GM21717 (cell line): ENCODE data around the gene KRT80.
"Not testable (repeated sequence)": the region's sequence is repeated elsewhere in the genome, so short reads cannot be mapped to it uniquely, and the experiment has no call there.

Source experiments
- ATAC-seq: cut with Tn5 transposase; IDR thresholded peaks from one replicate; pipeline ENCODE4 v1.9.1; 2021; ENCODE audit warnings: mild to moderate bottlenecking, moderate library complexity; ENCODE audit not compliant: unreplicated experiment

KRT80 gene

DNA sequence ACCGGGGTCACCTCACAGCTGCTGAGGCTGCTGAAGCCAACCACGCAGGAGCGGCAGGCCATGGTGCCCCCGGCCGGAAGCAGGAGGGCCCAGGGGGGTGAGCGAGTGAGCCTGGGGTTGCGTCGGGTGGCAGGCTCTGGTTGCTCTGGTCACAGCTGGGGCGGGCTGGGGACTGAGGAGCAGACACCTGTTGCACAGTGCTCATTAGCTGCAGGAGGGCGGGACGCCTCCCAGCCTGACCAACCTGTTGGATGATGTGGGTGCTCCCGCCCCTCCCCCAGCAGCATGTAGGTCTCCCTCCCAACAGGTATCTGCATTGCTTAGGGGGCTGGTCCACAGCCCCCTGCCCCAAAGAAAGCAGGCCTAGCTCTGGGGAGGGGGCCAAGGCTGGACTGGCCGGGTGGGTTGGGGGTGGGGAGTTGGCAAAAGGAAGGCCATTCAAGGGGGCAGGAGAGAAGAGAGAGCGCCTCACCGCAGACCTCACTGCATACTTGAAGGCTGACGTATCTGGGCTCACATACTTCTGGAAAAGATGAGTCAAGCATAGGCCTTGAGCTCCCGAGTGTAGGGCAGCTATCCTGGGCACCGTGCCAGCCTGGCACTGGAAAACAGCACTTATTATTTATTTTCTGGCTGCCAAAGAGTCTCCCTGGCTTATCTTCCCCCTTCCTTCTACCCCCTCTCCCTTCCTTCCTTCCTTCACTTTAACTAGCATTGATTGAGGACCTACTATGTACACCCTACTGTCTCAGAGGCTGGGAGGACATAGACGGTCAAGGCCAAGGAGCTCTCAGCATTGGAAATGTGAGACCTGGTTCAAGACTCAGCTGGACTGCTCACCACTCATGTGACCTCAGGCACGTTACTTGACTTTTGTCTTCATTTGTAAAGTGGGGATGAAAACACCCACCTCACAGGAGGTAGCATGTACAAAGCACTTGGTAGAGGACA lies at the start of gene KRT80:
TSS of gene KRT80 (minus strand) at position 174 of the 951 bp plus-strand sequence. CDS start at position 62, 112 bp downstream.
- no peak for ATAC-seq

DNA sequence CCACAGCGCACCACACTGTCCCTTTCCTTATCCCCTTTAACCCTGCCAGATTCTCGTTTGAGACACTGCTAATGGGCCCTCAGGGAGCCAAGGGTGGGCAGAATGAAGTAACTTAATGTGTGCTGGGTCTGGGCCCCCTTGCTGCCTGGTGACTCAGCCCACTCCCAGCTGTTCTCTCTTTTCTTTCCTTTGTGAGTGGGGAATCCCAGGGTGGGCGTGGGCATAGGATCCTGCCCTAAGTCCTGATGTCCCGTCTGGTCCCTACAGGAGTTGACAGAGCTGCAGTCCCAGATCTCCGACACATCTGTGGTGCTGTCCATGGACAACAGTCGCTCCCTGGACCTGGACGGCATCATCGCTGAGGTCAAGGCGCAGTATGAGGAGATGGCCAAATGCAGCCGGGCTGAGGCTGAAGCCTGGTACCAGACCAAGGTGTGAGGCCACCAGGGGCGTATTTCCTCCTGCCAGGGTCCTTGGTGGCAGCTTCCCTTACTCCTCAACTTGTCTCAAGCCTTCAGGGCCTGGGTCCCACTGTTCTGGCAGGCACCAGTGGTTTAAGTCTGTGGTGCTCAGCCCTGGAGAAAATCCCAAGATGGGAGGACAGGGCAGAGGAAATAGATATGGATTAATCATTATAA lies 49.5 kb upstream of the KRT80 start:
- no peak for ATAC-seq

- ATAC-seq, result not testable (repeated sequence)
Observed at GRCh38 chr12:52240247-52240646, 48.4 kb upstream of the KRT80 start.

DNA sequence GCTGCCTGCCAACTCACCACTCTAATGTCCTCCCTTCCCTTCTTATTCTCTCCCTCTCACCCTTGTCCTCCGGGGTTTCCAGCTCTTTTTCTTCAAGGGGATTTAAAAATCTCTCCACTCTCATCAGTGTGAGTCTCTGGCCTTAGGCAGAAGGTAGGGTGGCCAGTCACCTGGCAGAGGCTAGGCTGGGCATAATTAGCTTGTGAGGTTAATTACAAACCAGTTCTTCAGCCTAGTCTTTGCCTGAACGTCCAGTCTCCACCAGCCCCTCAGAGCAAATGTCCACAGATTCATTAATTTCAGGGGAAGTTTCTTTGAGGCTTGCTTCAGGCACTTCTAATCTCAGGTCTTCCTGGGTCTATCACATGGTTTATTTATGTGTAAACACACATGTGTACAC lies 48.0 kb upstream of the KRT80 start:
- no peak for ATAC-seq

GRCh38 chr12:52238916-52239646 lies 47.3 kb upstream of the KRT80 start:
- no peak for ATAC-seq

DNA sequence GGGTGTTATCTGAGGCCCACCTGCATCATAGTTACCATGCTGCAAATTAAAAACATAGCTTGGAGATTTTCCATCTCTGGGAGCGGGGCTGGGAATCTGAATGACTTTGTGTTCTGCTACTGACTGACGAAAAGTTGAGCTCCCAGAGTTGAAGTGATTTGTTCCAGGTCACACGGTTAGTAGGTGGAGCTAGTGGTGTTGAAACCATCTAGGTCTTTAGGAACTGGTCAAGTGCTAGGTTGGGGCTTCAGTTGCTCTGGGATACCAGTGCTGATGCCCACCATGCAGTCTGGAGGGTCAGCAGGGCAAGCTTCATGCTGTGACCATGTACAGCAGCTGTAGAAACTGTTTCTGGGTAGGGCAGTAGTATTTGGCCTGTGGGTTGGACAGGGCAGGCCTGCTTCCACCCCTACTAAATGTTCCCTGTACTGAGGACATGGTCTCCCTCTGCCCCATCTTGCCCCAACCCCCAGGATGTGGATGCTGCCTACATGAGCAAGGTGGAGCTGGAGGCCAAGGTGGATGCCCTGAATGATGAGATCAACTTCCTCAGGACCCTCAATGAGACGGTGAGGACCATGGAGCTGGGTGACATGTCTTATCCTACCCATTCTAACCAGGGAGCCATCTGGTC lies 46.5 kb upstream of the KRT80 start:
- ATAC-seq, result no peak

DNA sequence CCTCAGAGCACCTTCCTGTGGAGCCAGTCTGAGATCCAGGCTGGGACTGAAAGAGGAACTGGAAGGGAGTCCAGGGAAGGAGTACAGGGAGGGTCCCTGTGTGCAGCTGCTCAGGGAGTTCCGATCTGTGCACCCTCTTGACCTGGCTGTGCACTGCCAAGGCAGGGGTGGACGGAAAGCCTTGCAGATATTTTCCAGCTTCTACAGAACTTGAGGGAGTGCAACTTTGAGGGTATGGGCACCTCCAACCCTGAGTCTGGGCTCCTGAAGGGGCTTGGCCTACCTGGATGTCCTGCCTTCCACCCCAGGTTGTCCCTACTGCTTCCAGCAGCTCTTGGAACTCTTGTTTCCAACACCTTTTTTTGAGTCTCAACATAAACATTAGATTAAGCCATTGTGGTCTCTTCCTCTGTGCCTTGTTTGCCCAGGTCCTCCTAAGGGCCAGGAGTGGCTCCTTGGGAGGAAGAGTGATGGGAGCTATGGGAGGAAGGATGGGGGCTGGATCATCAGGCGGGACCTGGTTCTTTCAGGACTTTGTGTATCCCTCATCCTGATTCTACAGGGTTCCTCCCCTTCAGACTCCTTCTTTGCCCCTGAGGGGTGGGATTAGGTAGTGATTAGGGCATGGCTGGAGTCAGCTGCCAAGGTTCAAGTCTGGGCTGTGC lies 44.7 kb upstream of the KRT80 start:
- ATAC-seq, result no peak

- ATAC-seq, result no peak
Observed at GRCh38 chr12:52235822-52236361, 44.1 kb upstream of the KRT80 start.

GRCh38 chr12:52235001-52235764 lies 43.4 kb upstream of the KRT80 start:
- ATAC-seq, result no peak

- ATAC-seq, result no peak
Observed at GRCh38 chr12:52234223-52234810, 42.5 kb upstream of the KRT80 start.

DNA sequence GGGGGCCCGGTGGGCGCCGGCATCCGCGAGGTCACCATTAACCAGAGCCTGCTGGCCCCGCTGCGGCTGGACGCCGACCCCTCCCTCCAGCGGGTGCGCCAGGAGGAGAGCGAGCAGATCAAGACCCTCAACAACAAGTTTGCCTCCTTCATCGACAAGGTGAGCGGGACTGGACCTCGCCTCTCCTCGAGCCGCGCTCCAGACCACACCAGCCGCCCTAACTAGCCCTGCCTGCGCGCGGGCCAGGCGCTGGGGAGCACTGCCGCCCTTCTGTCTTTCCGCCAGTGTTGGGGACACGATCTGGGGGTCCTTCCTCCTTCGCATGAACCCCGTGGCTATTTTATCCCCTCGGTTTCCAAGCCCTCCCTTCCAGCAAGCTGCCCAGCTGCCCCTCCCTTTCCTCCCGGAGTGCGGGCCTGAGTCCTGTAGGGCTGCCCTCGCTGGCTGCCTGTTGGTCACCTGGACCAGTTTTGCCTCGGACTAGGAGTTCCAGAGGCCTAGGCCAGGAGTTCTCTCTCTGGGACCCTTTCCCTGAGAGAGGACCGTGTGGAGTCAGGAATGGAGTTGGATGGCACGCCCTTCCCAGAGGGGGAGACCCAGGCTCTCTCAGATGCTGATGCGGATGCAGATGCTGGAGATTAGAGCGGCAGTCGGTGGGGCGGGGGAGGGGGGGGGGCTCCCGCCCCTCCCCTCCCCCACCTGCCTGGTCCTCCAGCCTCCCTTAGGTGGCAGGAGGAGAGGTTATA lies 41.8 kb upstream of the KRT80 start:
- ATAC-seq, result no peak

GRCh38 chr12:52232674-52233461 lies 41.1 kb upstream of the KRT80 start, which contains the start of gene KRT7:
KRT7 (plus strand) TSS chr12:52233243; CDS start chr12:52233297, 54 bp downstream.
- no peak for ATAC-seq

- no peak for ATAC-seq
Observed at GRCh38 chr12:52232203-52232673, 40.4 kb upstream of the KRT80 start.

DNA sequence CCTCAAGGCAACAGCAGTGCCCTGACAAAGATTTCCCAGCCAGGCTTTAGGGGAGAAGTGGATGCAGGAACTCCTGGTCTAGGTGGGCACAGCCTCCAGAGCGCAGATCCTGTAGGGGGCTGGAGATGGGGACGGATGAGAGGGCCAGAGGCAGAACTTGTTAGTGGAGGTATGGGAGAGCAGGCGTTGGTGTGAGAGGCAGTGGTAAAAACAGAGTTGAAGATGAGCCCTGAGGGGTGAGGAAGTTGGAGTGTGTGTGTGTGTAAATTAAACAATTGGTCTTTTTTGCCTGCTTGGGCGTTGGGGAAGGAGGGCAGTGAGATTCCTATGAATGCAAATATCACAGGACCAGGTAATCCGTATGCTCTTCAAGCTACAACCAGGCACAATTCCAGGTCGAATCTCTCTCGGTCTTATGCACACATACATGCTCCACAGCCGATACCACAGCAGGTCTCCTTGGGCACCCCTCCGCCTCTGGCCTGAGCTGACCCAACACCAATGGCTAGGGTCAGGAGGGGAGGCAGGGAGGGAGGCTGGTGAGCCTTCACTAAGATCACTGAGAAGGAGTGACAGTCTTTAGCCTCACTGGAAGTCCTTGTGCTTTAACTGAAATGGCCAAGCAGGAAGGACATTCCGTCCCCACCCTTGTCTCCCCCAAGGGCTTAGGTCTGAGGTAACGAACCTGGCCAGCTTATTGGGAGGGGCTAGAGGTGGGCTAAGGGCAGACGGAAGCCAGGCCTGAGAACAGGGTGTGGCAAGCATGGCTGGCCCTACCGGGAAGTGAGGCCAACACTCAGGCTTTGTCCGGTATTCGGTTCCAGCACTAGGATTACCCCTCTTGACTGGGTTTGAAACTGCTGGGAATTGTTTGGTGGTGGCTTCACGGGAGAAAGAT lies 39.7 kb upstream of the KRT80 start:
- no peak for ATAC-seq

DNA sequence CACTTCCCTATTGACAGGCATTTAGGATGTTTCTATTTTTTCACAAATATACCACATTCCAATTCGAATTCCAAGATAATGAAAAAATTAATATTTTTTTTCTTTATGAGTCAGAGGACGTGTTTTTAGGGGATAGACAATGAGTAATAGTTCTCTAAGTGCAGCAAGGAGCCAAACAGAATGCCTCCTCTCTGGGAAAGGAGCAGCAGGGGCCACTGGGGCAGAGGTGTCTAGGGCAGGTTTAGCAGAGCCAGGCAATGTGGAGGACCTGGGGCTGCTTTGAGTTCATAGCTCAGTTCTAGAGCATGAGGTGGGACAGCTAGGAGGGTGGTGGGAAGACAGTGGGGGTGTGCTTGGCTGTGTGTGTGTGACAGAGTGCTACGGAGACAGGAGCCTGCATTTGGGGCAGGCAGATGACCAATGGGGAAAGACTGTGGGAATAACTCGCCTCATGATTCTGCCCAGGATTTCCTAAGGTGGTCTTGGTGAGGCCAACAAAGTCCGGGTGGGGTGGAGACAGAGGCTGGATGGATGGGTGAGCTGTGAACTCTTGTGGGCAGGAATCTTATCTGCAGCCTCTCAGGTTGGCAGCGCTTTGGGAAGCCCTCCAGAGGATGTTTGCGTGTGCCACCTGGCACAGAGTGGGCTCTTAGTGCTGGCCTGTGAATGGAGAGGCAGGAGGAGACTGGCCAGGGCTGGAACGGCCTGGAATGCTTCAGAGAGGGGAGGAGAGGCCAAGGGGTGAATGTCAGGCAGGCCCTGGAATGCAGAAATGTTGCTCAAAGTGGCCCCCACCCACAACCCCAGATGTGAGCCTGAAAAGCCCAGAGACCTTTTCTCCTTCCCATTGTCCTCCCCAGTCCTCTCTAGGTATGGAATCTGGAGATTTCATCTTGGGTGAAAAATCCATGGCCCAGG lies 38.8 kb upstream of the KRT80 start:
- ATAC-seq, result no peak
